D721Med (cell line): ENCODE data around the gene RBFOX1.

Experiments
- DNase-seq: peaks from one replicate; pipeline ENCODE4 v3.0.0; 2011; ENCODE audit warnings: low spot score; ENCODE audit not compliant: insufficient read length
- FAIRE-seq: peaks from 2 replicates; lab custom pipeline; 2011; peaks lifted over from hg19 to GRCh38; lab: Jason Lieb, UNC
- CTCF ChIP-seq: IDR thresholded peaks from 2 replicates; pipeline ENCODE4 v1.5.1; 2012; ENCODE audit warnings: mild to moderate bottlenecking, control low read depth; ENCODE audit not compliant: insufficient read depth; ENCODE audit errors: missing control alignments

RBFOX1 gene

GRCh38 chr16:7526736-7527135 lies 194.1 kb downstream of the RBFOX1 start:
- DNase-seq = no peak
- FAIRE-seq = no peak
- no peak for TF ChIP-seq CTCF

- no peak for FAIRE-seq
- TF ChIP-seq CTCF = no peak
- DNase-seq = no peak
Observed at GRCh38 chr16:7532534-7532933, 199.9 kb downstream of the RBFOX1 start.

DNA sequence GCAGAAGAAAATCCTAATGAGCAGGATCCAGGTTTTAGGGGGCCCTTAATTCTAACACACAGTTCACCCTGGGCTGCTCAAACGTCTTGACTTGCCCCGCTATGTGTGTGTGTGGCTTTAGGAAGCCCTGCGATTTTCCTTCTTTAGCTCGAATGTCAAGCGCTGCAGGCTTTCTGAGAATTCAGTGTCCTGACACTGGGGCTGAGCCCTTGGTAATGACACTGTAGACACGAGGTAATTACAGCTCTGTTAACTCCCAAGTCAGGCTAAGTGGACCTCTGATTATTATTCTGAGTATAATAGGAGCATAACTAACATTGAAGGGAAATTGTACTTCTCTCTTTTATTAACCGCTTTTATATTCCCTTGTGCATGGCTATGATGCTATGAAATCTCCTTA lies 202.1 kb downstream of the RBFOX1 start:
- no peak for DNase-seq
- FAIRE-seq = no peak
- TF ChIP-seq CTCF = no peak

DNA sequence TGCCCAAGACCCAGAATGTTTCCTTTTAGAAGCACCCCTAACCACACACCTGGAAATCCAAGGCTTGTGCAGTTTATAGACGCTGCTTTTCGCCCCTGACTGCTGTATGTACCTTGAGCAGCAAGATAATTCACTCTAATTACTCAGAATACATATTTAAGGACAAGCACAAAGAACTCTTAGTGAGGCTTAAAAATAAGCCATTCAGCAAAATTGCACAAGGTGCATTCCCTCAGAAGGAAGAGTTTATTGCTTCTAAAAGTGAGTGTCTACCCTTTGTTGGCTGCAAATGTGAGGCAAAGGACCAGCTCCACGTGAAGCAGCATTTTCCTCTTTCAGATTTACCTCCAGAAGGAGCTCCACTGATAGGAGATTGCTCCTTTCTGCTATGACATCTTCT lies 208.4 kb downstream of the RBFOX1 start:
- DNase-seq (no peak), FAIRE-seq (no peak)
- TF ChIP-seq CTCF = no peak

DNA sequence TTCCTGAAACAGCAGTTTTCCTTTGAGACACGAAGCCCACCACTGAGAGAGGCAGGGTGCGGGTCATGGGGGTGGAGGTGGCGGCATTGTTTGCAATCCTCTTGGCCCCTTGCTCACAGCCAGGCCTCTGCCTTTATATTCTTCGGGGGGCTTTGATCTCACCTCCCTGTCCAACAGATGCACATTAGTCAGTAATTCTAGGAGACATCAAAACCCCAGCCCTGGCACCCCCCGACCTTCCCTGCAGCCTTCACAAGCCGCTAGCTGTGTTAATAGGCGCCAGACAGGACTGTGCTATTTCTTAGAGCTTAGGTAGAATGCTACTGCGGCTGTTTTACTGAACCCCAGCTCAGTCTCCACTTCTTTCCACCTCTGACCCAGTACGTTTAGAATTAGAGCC lies 212.6 kb downstream of the RBFOX1 start:
- DNase-seq (no peak), FAIRE-seq (no peak)
- TF ChIP-seq CTCF = no peak

GRCh38 chr16:7546948-7547347 lies 214.3 kb downstream of the RBFOX1 start:
- no peak for TF ChIP-seq CTCF
- no peak for FAIRE-seq

DNA sequence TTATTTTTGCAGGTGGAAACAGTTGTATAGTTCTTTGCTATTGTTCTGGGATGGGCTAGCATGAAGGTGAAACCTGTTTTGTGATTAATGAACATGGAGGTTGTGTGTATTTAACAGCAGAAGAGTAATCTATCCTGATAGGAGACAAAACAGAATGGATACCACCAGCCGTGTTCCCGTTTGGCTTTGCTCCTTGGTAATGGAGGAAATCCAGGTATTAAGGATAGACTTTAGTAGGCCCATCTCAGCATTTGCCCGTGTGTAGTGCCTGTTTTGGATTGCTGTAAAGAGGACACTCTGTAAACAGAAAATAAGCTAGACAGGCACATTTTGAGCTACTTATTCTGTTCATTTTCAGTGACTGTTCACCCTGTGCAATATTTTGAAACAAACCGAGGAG lies 215.1 kb downstream of the RBFOX1 start:
- TF ChIP-seq CTCF = no peak
- DNase-seq (no peak), FAIRE-seq (no peak)

More at GRCh38 chr16:7546948-7547347, 214.3 kb downstream of the RBFOX1 start:
- DNase-seq = no peak
